SU-DHL-6 (cell line): ENCODE measurements around the gene TUBGCP6.

ENCODE experiments used
- EZH2phosphoT487 ChIP-seq: fragments of 200-600 bp; sonication (generic), shearing (Covaris generic); conservative IDR thresholded peaks from 2 replicates; pipeline ENCODE4 v1.6.1; 2018; ENCODE audit warnings: mild to moderate bottlenecking, antibody characterized with exemption, low read length, moderate library complexity, mixed read lengths
- TF ChIP-seq, protein P1 (sequence below): fragments of 200-600 bp; sonication (generic); IDR thresholded peaks from one replicate; pipeline ENCODE4 v1.5.1; 2017; ENCODE audit warnings: antibody characterized with exemption, mild to moderate bottlenecking, low read length, moderate library complexity; ENCODE audit not compliant: insufficient read depth, poor library complexity, severe bottlenecking

DNA sequence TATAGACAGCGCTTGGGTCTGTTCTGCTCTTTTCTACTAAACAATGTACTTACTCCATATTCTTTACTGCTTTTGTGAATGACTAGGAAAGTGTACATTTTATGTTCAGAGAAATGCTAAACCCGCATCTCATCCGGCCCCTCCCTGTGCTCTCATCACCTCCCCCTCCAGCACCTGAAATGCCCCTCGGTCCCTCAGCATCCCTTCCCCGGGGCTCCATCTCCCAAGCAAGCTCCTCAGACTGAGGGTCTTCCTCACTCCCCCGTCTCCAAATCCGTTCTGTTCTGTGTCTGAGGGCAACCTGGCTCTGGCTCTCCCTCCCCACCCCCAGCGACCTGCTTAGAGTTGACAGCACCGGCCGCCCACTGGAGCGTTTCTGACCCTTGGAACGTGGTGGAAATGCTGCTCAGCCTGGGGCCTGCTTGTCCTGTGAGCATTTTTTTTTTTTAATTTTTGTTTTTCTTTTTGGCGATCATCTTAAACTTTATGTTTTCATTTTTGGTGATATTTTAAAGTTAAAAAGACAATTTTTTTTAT lies 42.6 kb downstream of the TUBGCP6 start:
- TF ChIP-seq, protein P1, sequence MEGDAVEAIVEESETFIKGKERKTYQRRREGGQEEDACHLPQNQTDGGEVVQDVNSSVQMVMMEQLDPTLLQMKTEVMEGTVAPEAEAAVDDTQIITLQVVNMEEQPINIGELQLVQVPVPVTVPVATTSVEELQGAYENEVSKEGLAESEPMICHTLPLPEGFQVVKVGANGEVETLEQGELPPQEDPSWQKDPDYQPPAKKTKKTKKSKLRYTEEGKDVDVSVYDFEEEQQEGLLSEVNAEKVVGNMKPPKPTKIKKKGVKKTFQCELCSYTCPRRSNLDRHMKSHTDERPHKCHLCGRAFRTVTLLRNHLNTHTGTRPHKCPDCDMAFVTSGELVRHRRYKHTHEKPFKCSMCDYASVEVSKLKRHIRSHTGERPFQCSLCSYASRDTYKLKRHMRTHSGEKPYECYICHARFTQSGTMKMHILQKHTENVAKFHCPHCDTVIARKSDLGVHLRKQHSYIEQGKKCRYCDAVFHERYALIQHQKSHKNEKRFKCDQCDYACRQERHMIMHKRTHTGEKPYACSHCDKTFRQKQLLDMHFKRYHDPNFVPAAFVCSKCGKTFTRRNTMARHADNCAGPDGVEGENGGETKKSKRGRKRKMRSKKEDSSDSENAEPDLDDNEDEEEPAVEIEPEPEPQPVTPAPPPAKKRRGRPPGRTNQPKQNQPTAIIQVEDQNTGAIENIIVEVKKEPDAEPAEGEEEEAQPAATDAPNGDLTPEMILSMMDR: no peak
- no peak for TF ChIP-seq EZH2phosphoT487
